B cell (primary cell): Measurements from ENCODE around the gene PFDN1. TPM values are rescaled to one million over a fixed set of nuclear protein-coding genes. Genes with fewer than 3 reads are reported as not detected.

Experiments
- ATAC-seq: fragments of 200-7000 bp; cut with Tn5 transposase; one replicate; pipeline ENCODE4 v1.10.0; 2021; ENCODE audit warnings: low read depth, mild to moderate bottlenecking, moderate number of reproducible peaks, moderate library complexity
- CTCF ChIA-PET: fragments of 350-600 bp; sonication (Branson Sonifier 250); formaldehyde crosslinking; loops from one replicate; lab custom pipeline; 2021; ENCODE audit warnings: antibody characterized with exemption, inconsistent platforms; lab: Charles Lee
- POLR2A ChIA-PET: fragments of 350-600 bp; sonication (Branson Sonifier 250); formaldehyde crosslinking; loops from one replicate; lab custom pipeline; 2021; ENCODE audit warnings: antibody characterized with exemption; lab: Charles Lee
- DNase-seq: peaks from one replicate; pipeline ENCODE4 v3.0.0; 2013
- H2AFZ ChIP-seq: 2 replicates; pipeline ENCODE4 v1.6.1; 2012; ENCODE audit warnings: mild to moderate bottlenecking, low read depth, low read length; ENCODE audit not compliant: insufficient read depth, poor library complexity, severe bottlenecking
- H3K27ac ChIP-seq, 2 donors: 1 replicate in 1 of 2; 2 replicates in 1 of 2; pipeline ENCODE4 v1.5.1; 2012 to 2013; ENCODE audit warnings: low read length in 2 of 2, mild to moderate bottlenecking in 2 of 2, moderate library complexity in 1 of 2
- H3K27me3 ChIP-seq, 4 experiments: fragments of 200-600 bp in 1 of 4; sonication (generic) in 1 of 4; replicated peaks in 1 of 4; 1 replicate in 2 of 4; 2 replicates in 2 of 4; pipeline versions ENCODE4 v1.6.1 to v1.7.0; 2013 to 2016; ENCODE audit warnings: low read length in 3 of 4, mild to moderate bottlenecking in 2 of 4, mixed read lengths in 1 of 4, moderate library complexity in 1 of 4; ENCODE audit not compliant: insufficient read depth in 4 of 4, control insufficient read depth in 3 of 4; ENCODE audit errors: control extremely low read depth in 1 of 4
- H3K36me3 ChIP-seq, 2 experiments: replicated peaks in 1 of 2; 1 replicate in 1 of 2; 2 replicates in 1 of 2; pipeline versions ENCODE4 v1.6.1 to v1.7.1; 2013; ENCODE audit warnings: low read length in 1 of 2; ENCODE audit not compliant: insufficient read depth in 2 of 2, control insufficient read depth in 1 of 2; ENCODE audit errors: control extremely low read depth in 1 of 2, extremely low read depth in 1 of 2
- H3K4me1 ChIP-seq, 2 donors: fragments of 200-600 bp in 1 of 2; sonication (generic) in 1 of 2; 1 replicate in 1 of 2; 2 replicates in 1 of 2; pipeline versions ENCODE4 v1.5.1 to v1.6.1; 2013 to 2017; ENCODE audit warnings: low read length in 2 of 2; ENCODE audit not compliant: control insufficient read depth in 2 of 2, insufficient read depth in 2 of 2
- H3K4me2 ChIP-seq: replicated peaks from 2 replicates; pipeline ENCODE3; 2012; ENCODE audit warnings: mild to moderate bottlenecking, low read depth, low read length; ENCODE audit not compliant: poor library complexity, severe bottlenecking
- H3K4me3 ChIP-seq, 5 experiments: fragments of 200-600 bp in 1 of 5; sonication (generic) in 1 of 5; 1 replicate in 3 of 5; 2 replicates in 2 of 5; pipeline versions ENCODE4 v1.5.1 to v1.7.0; 2011 to 2016; ENCODE audit warnings: low read length in 4 of 5, mild to moderate bottlenecking in 4 of 5, low read depth in 2 of 5, control low read depth in 1 of 5, moderate library complexity in 1 of 5; ENCODE audit not compliant: insufficient read depth in 1 of 5; ENCODE audit errors: control extremely low read depth in 1 of 5, extremely low read depth in 1 of 5
- H3K79me2 ChIP-seq: fragments of 200-600 bp; sonication (generic); one replicate; pipeline ENCODE4 v1.6.0; 2016; ENCODE audit warnings: low read length; ENCODE audit not compliant: control insufficient read depth, insufficient read depth
- H3K9ac ChIP-seq: fragments of 200-600 bp; sonication (generic); 2 replicates; pipeline ENCODE4 v1.6.1; 2017; ENCODE audit warnings: mild to moderate bottlenecking, low read length, moderate library complexity
- H3K9me3 ChIP-seq, 3 donors: one replicate each; pipeline versions ENCODE4 v1.6.1 to v1.7.1; 2013; ENCODE audit warnings: low read length in 2 of 3; ENCODE audit not compliant: control insufficient read depth in 2 of 3, insufficient read depth in 1 of 3; ENCODE audit errors: control extremely low read depth in 1 of 3
- H4K20me1 ChIP-seq: 2 replicates; pipeline ENCODE4 v1.6.0; 2012; ENCODE audit warnings: mild to moderate bottlenecking, low read length; ENCODE audit not compliant: insufficient read depth, control insufficient read depth, poor library complexity, severe bottlenecking
- H3K27ac Mint-ChIP-seq: one replicate; pipeline ENCODE4 v1.8.0; 2021; ENCODE audit warnings: mixed read lengths
- H3K27me3 Mint-ChIP-seq: one replicate; pipeline ENCODE4 v1.8.0; 2021; ENCODE audit warnings: mixed read lengths
- H3K4me1 Mint-ChIP-seq: one replicate; pipeline ENCODE4 v1.8.0; 2021; ENCODE audit warnings: mixed read lengths
- H3K4me3 Mint-ChIP-seq: one replicate; pipeline ENCODE4 v1.8.0; 2021; ENCODE audit warnings: mixed read lengths
- H3K9me3 Mint-ChIP-seq: one replicate; pipeline ENCODE4 v1.8.0; 2022; ENCODE audit warnings: mixed read lengths; ENCODE audit not compliant: insufficient read depth
- CTCF ChIP-seq: fragments of 200-600 bp; IDR thresholded peaks from one replicate; pipeline ENCODE4 v1.8.0; 2022; ENCODE audit warnings: antibody characterized with exemption, mild to moderate bottlenecking
- EZH2 ChIP-seq: IDR thresholded peaks from 2 replicates; pipeline ENCODE4 v1.6.1; 2012; ENCODE audit warnings: borderline replicate concordance, low read depth, mild to moderate bottlenecking, moderate library complexity, low read length; ENCODE audit not compliant: insufficient read depth, poor library complexity, severe bottlenecking
- WGBS: methylation state at CpG from one replicate; pipeline ENCODE4 v1.1.5; 2013; ENCODE audit warnings: missing lambda C conversion rate; ENCODE audit not compliant: insufficient coverage; 5-methylcytosine and 5-hydroxymethylcytosine counted together
- intact Hi-C: fragments of 100-400 bp; cut with micrococcal nuclease; formaldehyde crosslinking; loops from one replicate; pipeline ENCODE4 v1.10.0; 2022
- polyA plus RNA-seq: library from polyadenylated mRNA; depleted of rRNA; stranded (reverse); fragments of >200 nt; gene quantifications from 2 replicates; pipeline ENCODE4 v1.2.3, GENCODE V29; 2012
- total RNA-seq, 2 donors: library from RNA; stranded (reverse); fragments of 120-200 nt in 1 of 2; gene quantifications; 1 replicate in 1 of 2; 2 replicates in 1 of 2; pipeline versions ENCODE4 v1.2.3 to v1.2.4, GENCODE V29; 2013 to 2022

The PFDN1 gene
- total and polyA plus RNA-seq, 2 donors (not counting 1 experiment from before 2014, with no cell fraction given): 30.3 to 31.2 TPM

DNA sequence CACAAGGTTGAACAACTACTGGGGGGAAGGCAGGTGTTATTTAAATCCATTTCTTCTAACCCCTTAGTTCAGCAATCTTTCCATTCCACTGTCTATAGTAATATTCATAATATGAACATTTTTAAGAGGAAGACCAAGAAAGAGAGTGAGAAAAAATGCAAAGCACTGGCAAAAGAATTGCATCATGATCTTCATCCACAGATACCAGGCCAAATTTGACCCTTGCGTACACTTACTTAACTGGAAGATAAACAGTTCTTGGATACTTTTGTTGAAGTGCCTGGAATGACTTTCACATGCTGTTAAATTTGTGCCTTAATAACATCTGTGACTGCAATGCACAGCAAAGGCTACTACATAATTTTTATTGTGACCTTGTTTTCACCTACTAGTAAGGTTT lies 1.8 kb downstream of the PFDN1 start:
- Mint-ChIP-seq H3K27ac (no peak overlapping the region), H3K4me1 (peaks cover 19% of the 10 kb centered on the region), H3K27me3 (peaks cover 5% of the 10 kb centered on the region), H3K4me3 (peak overlapping the region; percentile 16), H3K9me3 (no peaks in the 10 kb centered on the region)
- Histone ChIP-seq H3K79me2 (peaks cover 57% of the 10 kb centered on the region), H4K20me1 (no peaks in the 10 kb centered on the region), H2AFZ (no peak overlapping the region), H3K4me2 (no peak overlapping the region), H3K27ac (no peak overlapping the region), H3K4me3 (no peak overlapping the region), H3K36me3 (peaks cover 2 to 5% of the 10 kb centered on the region in 2 experiments), H3K4me1 (peaks cover 12% of the 10 kb centered on the region in 2 donors), H3K9me3 (no peaks in the 10 kb centered on the region), H3K27me3 (no peaks in the 10 kb centered on the region), H3K9ac (no peak overlapping the region)
- POLR2A ChIA-PET: no interaction called here
- CTCF ChIA-PET: interaction anchor here (2.6 kb wide), 1 partner anchor 57 kb away, joined by 12 read pairs; no protein-coding TSS in a partner anchor
- DNase-seq (no peak), ATAC-seq (no peak)
- 100% methylated on average over 1 of the region's 1 CpG for WGBS
- intact Hi-C loops: loop anchor here (5.0 to 10.0 kb wide), 3 partner anchors 46 to 264 kb away; partner anchors contain the start of genes APBB3, HBEGF and SLC35A4
- no peak for TF ChIP-seq CTCF
- TF ChIP-seq EZH2: no peak

DNA sequence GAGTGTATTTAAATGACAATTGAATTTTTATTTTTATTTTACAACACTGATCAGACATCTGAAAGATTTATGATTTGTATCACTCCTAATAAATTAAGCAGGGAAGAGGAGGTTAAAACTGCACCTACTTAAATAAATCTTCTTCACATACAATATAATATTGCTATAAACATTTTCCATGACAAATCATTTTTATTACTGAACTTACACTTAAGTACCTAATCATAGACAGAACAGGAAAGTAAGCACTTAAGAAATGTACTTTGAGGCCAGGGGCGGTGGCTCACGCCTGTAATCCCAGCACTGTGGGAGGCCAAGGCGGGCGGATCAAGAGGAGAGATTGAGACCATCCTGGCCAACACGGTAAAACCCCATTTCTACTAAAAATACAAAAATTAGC lies 3.8 kb downstream of the PFDN1 start:
- Histone ChIP-seq H3K9me3 (no peaks in the 10 kb centered on the region), H3K27me3 (no peaks in the 10 kb centered on the region), H3K36me3 (peaks cover 2 to 5% of the 10 kb centered on the region in 2 experiments), H3K27ac (no peak overlapping the region), H3K9ac (no peak overlapping the region), H3K4me2 (no peak overlapping the region), H4K20me1 (no peaks in the 10 kb centered on the region), H3K4me3 (no peak overlapping the region), H3K79me2 (peaks cover 71% of the 10 kb centered on the region), H3K4me1 (peaks cover 12 to 22% of the 10 kb centered on the region in 2 donors), H2AFZ (no peak overlapping the region)
- no peak overlapping the region for H3K4me3 Mint-ChIP-seq
- ATAC-seq (no peak), DNase-seq (no peak)
- intact Hi-C loops: no loop called here
- POLR2A ChIA-PET: interaction anchor here (0.7 kb wide), 2 partner anchors 13 to 186 kb away, joined by 3 read pairs; no protein-coding TSS in a partner anchor
- CTCF ChIA-PET: no interaction called here
- H3K4me1 Mint-ChIP-seq: peaks cover 30% of the 10 kb centered on the region
- no peak overlapping the region for H3K27ac Mint-ChIP-seq
- no peaks in the 10 kb centered on the region for H3K27me3 Mint-ChIP-seq
- no peaks in the 10 kb centered on the region for H3K9me3 Mint-ChIP-seq
- no CpG with 5 or more reads among the region's 5 CpGs for WGBS
- no peak for TF ChIP-seq EZH2
- TF ChIP-seq CTCF: no peak
